IMR-90 (cell line): ENCODE measurements around the gene CD99L2.

ENCODE experiments used
- CTCF ChIP-seq: conservative IDR thresholded peaks from 2 replicates; pipeline ENCODE4 v1.5.1; 2012; ENCODE audit warnings: mild to moderate bottlenecking, low read depth, low read length, improper control_type of control experiment
- MXI1 ChIP-seq: IDR thresholded peaks from 2 replicates; pipeline ENCODE4 v1.6.1; 2012; ENCODE audit warnings: low read depth, mild to moderate bottlenecking, low read length, moderate library complexity, borderline replicate concordance
- RAD21 ChIP-seq: IDR thresholded peaks from 2 replicates; pipeline ENCODE4 v1.6.1; 2012; ENCODE audit warnings: low read length, improper control_type of control experiment
- RFX5 ChIP-seq: IDR thresholded peaks from 2 replicates; pipeline ENCODE4 v1.8.0; 2012; ENCODE audit warnings: low read depth, mild to moderate bottlenecking, low read length, moderate library complexity
- USF2 ChIP-seq: fragments of 150-350 bp; IDR thresholded peaks from 2 replicates; pipeline ENCODE4 v1.6.1; 2017; ENCODE audit warnings: mild to moderate bottlenecking, antibody characterized with exemption, low read length, low read depth

- no peak for TF ChIP-seq CTCF
- no peak for TF ChIP-seq RAD21
- no peak for TF ChIP-seq MXI1
- no peak for TF ChIP-seq USF2
- TF ChIP-seq RFX5 = no peak
Observed at GRCh38 chrX:150942942-150943594, 44.6 kb upstream of the CD99L2 start.
